ENCODE measurements around the gene PAAF1.

The PAAF1 gene

DNA sequence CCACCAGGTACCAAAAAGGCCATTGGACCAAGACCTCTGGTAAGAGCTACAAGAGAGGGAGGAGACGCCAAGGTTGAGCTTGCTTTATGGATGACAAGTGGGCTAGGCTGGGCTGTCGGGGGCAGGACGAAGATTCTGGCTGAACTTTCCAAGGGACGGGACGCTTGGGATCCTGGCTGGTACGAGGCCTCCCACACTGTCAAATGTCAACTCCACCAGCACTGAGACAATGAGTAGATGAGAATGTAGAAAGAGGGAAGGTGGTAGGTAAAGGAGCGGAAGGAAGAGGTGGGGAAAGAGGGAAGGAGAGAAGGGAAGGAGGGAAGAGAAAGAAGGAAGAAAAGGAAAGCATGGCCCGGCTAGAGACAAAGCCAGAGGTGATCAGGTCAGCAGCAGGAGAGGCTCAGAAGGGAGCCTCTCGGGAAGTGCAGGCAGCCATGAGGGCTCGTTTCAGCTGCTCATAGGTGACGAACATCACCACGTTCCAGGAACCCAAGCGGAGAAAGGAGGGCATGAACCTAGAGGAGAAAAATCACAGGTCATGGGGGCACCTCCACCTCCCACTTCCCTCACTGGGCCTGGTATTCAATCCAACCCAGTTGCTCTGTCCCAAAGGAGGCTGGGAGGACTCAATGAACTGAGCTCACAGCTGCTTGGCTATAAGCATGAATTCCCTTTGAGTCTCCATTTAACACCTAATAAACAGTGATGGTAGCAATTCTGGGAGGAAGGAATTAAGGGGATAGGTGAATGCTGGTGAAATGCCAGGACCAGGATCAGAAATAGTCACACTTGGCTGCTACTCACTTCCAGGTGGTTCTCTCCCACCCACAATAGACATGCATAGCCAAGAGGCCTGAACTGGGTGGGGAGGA lies 98.0 kb downstream of the PAAF1 start:
- DNase-seq = no peak

GRCh38 chr11:73975479-73975757 lies 98.6 kb downstream of the PAAF1 start:
- no peak for DNase-seq

- no peak for DNase-seq
Measured at GRCh38 chr11:73976451-73977151, 99.8 kb downstream of the PAAF1 start.

DNA sequence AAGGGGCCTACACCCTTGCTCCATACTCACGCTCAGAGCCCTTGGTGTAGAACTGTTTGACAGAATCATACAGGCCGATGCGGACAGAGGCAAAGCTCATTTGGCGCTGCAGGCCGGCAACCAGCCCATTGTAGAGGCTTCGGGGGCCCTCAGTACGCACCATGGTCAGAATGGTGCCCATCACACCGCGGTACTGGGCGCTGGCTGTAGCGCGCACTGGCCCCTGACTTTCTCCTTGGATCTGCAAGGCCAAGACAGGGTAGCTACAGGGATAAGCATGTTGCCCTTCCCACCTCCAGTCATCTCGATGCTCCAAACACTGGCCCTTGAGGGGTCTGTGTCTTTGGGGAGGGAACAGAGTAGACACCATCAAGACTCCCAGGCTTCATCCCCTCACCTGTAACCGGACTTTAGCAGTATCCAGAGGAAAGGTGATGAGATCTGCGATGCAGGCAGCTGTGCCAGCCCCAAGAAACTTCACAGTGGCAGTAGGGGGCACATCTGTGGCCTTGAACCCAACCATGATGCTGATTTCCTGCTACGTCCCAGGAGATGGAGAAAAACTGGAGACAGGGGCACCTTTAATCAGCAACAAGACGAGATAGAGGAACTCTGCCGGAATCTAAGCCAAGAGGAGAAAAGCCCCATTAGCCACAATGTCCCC lies 101.2 kb downstream of the PAAF1 start:
- no peak for DNase-seq

GRCh38 chr11:73978576-73979086 lies 101.8 kb downstream of the PAAF1 start:
- DNase-seq = no peak

DNA sequence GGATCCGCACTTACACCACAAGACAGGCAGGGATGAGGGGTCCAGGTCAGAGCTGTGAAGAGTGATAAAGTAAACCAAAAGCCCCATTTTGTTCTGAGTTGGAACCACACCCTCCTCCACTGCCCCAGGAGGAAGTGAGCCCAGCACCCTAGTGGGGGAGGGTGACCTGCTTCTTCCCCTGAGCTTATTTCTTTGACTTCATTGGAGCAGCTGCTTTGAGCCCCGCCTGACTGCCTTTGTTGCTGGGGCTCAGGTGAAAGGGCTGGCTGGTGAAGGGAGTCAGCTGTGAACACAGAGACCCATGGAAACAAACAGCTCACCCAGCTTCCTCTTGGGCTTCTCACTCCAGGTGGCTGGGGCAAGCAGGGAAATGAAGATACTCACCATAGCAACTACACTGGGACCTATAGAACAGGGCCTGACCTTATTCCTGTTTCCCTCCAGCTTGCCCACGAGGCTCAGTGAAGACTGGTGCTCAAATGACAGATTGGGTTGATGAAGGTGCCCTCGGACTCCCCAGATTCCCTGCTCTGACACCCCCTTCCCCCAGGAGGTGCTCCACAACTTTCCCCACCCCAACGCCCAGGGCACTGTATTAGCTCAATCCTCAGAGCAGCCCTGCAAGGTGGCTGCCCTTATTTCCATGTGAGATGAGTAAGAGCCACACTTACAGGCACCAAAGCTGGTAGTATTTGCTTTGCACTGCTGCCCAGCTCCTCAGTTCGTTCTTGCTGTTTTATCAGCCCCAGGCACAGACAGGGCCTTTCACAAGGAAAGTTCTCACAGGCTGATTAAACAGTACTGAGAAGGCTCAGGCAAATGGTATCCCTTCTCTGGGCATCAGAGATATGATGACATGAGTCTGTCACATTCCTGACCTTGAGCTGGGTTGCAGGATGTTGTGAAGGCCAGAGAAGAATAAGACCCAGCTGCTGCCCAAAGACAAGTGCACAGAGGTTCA lies 103.5 kb downstream of the PAAF1 start:
- DNase-seq = peak; percentile 62
